Measurements from ENCODE around the gene FHAD1.

DNA sequence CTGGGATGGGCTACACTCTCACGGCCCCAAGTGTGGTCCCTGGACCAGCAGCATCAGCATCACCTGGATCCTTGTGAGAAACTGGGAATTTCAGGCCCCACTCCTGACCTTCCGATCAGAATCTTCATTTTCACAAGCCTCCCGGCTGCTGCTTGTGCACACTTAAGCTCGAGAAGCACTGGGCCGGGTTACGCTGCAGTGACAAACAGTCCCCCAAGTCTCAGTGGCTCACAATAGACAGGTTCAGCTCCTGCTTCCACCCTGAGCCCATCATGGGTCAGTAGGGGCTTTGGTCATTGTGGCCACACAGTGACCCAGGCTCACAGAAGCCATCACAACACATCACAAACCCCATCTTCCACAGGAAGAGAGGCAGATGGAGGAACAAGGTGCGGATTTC is 63.5 kb downstream of the FHAD1 start:
- TF ChIP-seq ZNF121 (CRISPR knock-in tag; conservative IDR thresholded peaks at IDR 0.05) (no peak), YY1 (IDR thresholded peaks at IDR 0.05; ENCODE audit: borderline replicate concordance in 1 of 3, control insufficient read depth in 1 of 3, extremely low read depth in 1 of 3, insufficient read depth in 3 of 3, insufficient read length in 1 of 3, insufficient replicate concordance in 2 of 3, low read depth in 1 of 3, low read length in 2 of 3) (no peak)
- TF ChIP-seq, protein P1, sequence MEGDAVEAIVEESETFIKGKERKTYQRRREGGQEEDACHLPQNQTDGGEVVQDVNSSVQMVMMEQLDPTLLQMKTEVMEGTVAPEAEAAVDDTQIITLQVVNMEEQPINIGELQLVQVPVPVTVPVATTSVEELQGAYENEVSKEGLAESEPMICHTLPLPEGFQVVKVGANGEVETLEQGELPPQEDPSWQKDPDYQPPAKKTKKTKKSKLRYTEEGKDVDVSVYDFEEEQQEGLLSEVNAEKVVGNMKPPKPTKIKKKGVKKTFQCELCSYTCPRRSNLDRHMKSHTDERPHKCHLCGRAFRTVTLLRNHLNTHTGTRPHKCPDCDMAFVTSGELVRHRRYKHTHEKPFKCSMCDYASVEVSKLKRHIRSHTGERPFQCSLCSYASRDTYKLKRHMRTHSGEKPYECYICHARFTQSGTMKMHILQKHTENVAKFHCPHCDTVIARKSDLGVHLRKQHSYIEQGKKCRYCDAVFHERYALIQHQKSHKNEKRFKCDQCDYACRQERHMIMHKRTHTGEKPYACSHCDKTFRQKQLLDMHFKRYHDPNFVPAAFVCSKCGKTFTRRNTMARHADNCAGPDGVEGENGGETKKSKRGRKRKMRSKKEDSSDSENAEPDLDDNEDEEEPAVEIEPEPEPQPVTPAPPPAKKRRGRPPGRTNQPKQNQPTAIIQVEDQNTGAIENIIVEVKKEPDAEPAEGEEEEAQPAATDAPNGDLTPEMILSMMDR (IDR thresholded peaks at IDR 0.05 in 2 of 3, conservative IDR thresholded peaks at IDR 0.05 in 1 of 3; ENCODE audit: insufficient read depth in 2 of 3, low read depth in 1 of 3, low read length in 3 of 3), result no peak
- TF ChIP-seq, protein P2, sequence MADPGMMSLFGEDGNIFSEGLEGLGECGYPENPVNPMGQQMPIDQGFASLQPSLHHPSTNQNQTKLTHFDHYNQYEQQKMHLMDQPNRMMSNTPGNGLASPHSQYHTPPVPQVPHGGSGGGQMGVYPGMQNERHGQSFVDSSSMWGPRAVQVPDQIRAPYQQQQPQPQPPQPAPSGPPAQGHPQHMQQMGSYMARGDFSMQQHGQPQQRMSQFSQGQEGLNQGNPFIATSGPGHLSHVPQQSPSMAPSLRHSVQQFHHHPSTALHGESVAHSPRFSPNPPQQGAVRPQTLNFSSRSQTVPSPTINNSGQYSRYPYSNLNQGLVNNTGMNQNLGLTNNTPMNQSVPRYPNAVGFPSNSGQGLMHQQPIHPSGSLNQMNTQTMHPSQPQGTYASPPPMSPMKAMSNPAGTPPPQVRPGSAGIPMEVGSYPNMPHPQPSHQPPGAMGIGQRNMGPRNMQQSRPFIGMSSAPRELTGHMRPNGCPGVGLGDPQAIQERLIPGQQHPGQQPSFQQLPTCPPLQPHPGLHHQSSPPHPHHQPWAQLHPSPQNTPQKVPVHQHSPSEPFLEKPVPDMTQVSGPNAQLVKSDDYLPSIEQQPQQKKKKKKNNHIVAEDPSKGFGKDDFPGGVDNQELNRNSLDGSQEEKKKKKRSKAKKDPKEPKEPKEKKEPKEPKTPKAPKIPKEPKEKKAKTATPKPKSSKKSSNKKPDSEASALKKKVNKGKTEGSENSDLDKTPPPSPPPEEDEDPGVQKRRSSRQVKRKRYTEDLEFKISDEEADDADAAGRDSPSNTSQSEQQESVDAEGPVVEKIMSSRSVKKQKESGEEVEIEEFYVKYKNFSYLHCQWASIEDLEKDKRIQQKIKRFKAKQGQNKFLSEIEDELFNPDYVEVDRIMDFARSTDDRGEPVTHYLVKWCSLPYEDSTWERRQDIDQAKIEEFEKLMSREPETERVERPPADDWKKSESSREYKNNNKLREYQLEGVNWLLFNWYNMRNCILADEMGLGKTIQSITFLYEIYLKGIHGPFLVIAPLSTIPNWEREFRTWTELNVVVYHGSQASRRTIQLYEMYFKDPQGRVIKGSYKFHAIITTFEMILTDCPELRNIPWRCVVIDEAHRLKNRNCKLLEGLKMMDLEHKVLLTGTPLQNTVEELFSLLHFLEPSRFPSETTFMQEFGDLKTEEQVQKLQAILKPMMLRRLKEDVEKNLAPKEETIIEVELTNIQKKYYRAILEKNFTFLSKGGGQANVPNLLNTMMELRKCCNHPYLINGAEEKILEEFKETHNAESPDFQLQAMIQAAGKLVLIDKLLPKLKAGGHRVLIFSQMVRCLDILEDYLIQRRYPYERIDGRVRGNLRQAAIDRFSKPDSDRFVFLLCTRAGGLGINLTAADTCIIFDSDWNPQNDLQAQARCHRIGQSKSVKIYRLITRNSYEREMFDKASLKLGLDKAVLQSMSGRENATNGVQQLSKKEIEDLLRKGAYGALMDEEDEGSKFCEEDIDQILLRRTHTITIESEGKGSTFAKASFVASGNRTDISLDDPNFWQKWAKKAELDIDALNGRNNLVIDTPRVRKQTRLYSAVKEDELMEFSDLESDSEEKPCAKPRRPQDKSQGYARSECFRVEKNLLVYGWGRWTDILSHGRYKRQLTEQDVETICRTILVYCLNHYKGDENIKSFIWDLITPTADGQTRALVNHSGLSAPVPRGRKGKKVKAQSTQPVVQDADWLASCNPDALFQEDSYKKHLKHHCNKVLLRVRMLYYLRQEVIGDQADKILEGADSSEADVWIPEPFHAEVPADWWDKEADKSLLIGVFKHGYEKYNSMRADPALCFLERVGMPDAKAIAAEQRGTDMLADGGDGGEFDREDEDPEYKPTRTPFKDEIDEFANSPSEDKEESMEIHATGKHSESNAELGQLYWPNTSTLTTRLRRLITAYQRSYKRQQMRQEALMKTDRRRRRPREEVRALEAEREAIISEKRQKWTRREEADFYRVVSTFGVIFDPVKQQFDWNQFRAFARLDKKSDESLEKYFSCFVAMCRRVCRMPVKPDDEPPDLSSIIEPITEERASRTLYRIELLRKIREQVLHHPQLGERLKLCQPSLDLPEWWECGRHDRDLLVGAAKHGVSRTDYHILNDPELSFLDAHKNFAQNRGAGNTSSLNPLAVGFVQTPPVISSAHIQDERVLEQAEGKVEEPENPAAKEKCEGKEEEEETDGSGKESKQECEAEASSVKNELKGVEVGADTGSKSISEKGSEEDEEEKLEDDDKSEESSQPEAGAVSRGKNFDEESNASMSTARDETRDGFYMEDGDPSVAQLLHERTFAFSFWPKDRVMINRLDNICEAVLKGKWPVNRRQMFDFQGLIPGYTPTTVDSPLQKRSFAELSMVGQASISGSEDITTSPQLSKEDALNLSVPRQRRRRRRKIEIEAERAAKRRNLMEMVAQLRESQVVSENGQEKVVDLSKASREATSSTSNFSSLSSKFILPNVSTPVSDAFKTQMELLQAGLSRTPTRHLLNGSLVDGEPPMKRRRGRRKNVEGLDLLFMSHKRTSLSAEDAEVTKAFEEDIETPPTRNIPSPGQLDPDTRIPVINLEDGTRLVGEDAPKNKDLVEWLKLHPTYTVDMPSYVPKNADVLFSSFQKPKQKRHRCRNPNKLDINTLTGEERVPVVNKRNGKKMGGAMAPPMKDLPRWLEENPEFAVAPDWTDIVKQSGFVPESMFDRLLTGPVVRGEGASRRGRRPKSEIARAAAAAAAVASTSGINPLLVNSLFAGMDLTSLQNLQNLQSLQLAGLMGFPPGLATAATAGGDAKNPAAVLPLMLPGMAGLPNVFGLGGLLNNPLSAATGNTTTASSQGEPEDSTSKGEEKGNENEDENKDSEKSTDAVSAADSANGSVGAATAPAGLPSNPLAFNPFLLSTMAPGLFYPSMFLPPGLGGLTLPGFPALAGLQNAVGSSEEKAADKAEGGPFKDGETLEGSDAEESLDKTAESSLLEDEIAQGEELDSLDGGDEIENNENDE (IDR thresholded peaks at IDR 0.05; ENCODE audit: low read depth, low read length), result no peak

Data from K562 (cell line).